Left cardiac atrium (tissue), 4 donors: ENCODE measurements around the gene IL7R. TPM values are rescaled to one million over a fixed set of nuclear protein-coding genes. Genes with fewer than 3 reads are reported as not detected.

Experiments
- ATAC-seq, 2 donors: fragments of 200-7000 bp; cut with Tn5 transposase; one replicate each; pipeline ENCODE4 v1.9.1; 2020; ENCODE audit warnings: mild to moderate bottlenecking in 2 of 2, moderate library complexity in 2 of 2
- DNase-seq: peaks from one replicate; pipeline ENCODE4 v3.0.0-alpha.2; 2020
- intact Hi-C, 2 donors: fragments of 100-400 bp; cut with DNase I; formaldehyde crosslinking; loops; one replicate each; pipeline versions ENCODE4 v1.14.1 to v1.15.1; 2022 to 2023
- long read RNA-seq: library from polyadenylated mRNA; unstranded; transcript quantifications from one replicate; pipeline ENCODE4 v2.0.0, GENCODE V29; 2021
- total RNA-seq, 2 donors: library from RNA; stranded (reverse); fragmentation: NEBNext Ultra II Directional; extraction: Animal tissue kit (Norgen Biotek cat#: 25700); gene quantifications; one replicate each; pipeline ENCODE4 v1.2.1, GENCODE V29; 2021
- donor health status: DM: no; HTN: yes; CAD: no.
- donor health status: DM: no; HTN: yes; CAD: no; lungs with severe emphysema.
- donor health status: DM: yes; HTN: yes; CAD: no.
- donor health status: Dilated cardiomyopathy.

The IL7R gene, protein sequence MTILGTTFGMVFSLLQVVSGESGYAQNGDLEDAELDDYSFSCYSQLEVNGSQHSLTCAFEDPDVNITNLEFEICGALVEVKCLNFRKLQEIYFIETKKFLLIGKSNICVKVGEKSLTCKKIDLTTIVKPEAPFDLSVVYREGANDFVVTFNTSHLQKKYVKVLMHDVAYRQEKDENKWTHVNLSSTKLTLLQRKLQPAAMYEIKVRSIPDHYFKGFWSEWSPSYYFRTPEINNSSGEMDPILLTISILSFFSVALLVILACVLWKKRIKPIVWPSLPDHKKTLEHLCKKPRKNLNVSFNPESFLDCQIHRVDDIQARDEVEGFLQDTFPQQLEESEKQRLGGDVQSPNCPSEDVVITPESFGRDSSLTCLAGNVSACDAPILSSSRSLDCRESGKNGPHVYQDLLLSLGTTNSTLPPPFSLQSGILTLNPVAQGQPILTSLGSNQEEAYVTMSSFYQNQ
- 10 to 100 TPM in 1 of 2 donors, 1 to 10 TPM in 1; 4.2 to 10.3 TPM for total RNA-seq
- long read RNA-seq: 0 reads

DNA sequence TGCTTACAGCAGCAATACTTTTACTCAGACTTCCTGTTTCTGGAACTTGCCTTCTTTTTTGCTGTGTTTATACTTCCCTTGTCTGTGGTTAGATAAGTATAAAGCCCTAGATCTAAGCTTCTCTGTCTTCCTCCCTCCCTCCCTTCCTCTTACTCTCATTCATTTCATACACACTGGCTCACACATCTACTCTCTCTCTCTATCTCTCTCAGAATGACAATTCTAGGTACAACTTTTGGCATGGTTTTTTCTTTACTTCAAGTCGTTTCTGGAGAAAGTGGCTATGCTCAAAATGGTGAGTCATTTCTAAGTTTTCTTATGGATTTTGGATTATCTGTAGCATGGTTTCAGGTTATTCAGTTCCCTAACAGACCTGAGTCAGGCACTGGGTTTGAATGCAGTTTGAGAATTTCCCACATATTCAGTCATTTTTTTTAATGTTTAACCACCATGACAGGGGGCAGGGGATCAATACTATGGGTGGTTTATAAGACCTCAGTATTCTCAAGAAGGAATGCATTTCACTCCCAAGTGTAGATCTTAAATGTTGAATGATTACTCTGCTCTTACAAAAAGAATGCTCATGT, at the start of gene IL7R:
TSS of gene IL7R (plus strand) at position 127 of the 587 bp plus-strand sequence. CDS start at position 214, 87 bp downstream.
- peak; percentile 52 to 55 for ATAC-seq
- intact Hi-C loops: no loop called here

DNA sequence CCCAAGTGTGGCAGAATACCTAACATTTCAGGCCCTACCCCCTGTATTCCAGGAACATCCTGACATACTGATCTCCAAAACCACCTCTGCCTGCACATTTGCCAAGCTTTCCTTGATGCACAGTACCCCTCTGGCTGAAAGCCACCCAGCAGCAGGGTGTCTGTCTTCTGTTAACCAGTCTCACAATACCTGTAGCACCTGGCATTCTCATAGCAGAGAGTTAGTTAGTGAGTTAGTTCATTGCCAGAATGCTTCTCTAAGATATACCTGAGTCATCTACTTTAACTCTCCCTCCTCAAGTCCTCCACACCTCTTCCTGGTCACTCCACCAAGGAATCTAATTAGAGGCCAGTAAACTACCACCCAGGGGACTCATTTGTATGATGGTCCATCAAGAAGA, 46.1 kb upstream of the IL7R start:
- intact Hi-C loops: no loop called here
- ATAC-seq (no peak), DNase-seq (no peak)

More for the DNA sequence above, at the start of gene IL7R:
- no peak for DNase-seq

DNA sequence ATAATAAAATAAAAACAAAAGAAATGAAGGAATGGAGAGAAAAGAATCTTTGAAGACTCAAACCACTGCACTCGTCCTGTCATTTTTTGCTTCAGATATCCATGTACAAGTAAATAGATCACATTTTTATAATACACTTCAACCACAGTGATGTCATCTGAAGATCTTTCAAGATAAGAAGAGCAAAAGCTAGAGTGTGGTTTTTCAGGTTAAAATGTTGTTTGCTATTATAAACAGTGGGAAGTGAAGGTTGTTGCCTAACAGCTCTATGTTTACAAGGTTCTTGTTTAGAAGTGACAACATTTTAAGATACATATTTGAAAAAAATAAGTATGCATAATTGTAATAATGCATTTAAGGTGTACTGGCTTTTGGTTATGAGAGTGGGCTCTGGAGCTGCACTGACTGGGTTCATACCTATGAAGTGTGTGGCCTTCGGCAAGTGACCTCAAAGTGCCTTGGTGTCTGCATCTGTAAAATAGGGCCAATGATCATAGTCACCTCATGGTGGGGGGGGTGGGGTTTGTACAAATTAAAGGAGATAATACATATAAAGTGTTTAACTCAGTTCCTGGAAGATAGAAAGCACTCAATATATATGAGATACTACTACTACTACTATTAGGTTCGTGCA, 45.5 kb upstream of the IL7R start:
- ATAC-seq: peak in 1 of 2 donors; percentile 27

DNA sequence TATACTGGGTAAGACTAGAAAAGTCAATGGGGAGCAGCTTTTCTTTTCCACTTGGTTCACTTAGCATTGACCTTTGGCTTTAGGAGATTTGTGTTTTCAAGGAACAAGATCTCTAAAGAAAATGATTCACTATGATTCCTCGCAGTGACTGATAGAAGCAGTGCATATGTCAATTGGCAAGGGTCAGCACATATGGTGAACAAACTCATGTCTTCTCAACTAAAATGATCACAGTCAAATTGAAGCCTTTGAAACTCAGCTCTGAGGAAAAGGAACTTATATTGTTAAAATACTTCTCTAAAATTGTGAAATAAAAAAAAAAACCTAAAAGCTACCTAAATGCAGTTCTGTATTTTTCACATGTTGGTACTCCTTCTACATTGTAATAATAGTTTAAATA, 43.2 kb upstream of the IL7R start:
- DNase-seq: no peak
- intact Hi-C loops: no loop called here
- ATAC-seq: no peak

More for the DNA sequence above, 45.5 kb upstream of the IL7R start:
- intact Hi-C loops: no loop called here
- DNase-seq: no peak

DNA sequence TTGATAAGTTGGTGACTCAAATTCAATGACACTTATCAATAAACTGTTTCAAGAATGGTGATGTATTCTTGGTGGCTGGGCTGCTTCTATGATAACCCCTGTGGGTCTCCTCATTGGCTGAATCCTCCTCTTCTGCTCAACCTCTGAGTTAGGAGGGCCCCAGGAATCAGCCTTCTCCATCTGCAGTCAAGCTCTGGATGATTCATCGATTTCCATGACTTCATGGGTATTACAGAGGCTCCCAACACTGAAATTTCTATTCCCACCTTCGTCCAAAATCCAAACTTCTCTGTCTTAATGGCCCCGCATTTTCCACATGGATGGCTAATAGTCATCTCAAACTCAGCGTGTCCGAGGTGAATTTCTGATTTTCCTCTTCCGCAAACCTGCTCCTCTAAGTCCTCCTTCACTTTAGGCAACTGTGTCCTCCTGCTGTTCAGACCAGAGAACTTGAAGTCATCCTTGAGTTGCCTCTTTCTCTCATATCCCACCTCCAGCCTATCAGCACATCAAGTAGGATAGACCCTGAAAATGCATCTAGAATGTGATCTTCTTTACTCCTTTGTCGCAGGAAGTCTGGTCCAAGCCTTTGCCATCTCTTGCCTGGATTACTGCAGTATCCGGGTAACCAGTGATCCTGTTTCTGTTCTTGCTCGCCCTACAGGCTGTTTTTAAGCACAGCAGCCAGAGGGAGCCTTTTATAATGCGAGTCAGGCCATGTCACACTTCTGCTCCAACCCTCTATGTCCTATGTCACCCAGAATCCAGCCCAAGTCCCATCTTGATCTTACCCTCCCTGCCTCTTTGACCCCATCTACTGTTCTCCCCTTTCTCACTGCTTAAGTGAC, 41.4 kb upstream of the IL7R start:
- no peak for ATAC-seq
- intact Hi-C loops: no loop called here
- no peak for DNase-seq

DNA sequence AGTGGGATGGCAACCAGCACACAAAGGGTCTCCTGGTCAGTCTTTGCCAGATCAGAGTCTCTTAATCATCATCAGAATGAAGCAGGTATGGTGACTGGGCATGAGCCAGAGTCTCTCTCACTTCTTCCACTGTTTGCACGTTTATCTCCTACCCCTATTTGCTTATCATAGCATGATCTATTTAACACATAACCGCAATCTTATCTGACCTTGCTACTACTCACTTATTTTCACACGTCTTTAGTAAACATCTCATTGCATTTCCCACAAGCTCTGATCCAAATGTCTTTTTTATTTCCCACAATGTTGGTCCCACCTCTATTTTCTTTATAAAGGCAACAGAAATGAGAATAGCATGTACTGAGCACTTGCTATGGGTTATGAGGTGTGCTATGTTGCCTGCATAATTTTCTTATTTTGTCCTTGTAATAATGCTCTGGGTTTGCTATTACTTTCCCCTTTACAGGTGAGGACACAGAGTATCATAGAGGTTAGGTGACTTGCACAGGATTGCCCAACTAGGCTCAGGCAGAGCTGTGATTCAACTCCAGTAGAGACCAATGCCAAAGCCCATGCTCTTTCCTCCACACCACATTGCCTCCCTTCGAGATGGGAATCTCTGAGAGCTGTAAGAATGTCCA, 39.7 kb upstream of the IL7R start:
- intact Hi-C loops: no loop called here
- ATAC-seq: peak in 1 of 2 donors; percentile 23
- DNase-seq: no peak

DNA sequence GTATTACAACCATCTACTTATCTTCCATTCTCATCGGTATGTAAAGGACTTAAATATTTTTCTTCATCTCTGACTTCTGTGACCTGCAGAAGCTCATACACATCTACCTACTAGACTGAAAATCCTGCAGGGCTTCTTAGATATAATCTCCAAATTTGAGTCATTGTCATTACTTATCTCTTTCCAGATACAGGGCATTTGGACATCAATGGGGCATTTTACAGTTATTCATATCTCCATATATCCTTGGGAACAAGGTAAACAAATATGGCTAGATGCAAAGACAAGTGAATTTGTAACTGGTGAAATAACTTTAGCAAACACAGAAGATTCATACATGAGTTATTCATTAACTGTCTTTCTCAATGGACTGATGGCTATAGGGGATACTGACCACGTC, 37.7 kb upstream of the IL7R start:
- no peak for ATAC-seq
- intact Hi-C loops: no loop called here

DNA sequence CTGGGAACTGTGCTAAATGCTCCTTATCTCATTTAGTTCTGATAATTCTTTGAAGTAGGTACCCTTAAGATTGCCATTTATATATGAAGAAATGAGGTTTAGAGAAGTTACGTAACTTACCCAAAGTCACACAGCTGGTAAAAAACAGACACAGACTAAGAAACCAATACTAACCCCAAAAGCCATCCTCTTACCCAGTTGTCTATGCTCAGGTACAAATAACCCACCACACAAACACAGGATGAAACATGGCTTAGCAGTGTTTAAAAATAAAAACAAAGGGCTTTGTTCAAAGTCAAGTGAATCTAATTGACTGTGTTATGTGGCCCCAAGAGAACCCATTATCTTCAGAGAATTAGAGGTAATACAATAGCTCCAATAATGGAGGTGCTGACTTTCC, 37.0 kb upstream of the IL7R start:
- no peak for ATAC-seq
- intact Hi-C loops: no loop called here
- no peak for DNase-seq

More for the DNA sequence above, 37.7 kb upstream of the IL7R start:
- no peak for DNase-seq

DNA sequence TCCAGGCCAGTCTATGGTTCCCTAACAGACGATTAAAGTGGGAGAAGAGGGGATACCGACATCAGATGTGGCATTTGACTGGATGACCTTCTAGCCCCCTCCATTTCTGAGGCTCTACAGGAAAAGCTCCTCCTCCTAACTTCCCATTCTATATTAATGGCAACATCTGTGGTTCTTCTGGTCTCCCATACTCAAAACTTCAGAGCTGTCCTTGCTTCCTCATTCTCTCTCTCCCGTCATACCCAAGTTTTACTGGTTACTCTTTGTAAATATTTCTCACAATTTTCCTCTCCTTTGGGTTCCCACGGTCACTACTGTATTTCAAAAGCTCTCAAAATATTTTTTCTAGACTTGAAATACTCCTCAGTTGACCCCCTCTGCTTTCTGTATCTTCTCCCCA, 36.0 kb upstream of the IL7R start:
- intact Hi-C loops: no loop called here
- no peak for DNase-seq
- ATAC-seq: no peak

DNA sequence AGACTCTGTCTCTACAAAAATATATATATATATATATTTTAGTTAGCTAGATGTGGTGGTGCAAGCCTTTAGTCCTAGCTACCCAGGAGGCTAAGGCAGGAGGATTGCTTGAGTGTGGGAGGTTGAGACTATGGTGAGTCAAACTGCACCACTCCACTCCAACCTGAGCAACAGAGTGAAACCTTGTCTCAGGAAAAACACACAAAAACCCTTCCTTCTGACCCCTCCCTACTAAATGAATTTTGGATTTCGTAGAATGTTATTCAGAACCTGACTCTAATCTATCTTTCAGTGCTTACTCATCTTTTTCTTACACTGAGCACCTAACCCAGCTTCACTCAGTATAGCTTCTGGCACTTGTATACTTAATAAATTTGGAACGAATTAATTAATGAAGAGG, 35.2 kb upstream of the IL7R start:
- intact Hi-C loops: no loop called here
- ATAC-seq: no peak
- no peak for DNase-seq

DNA sequence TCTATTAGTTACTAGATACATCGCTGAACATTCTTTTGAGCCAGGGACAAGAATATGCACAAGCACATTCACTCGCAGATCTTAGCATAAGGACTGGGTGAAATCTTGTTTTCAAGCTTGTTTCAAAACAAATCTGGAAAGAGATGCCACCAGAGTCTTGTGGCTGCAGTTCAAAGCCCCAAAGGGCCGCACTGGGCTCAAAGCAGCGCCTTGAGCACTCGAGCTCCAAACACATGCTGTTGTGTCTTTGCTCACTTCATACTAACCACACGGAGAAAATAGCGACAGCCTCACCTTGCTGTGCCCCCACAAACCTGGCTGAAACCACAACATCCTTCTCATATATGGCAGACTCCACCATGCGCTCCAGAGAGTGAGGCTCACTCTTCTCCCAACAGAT, 34.2 kb upstream of the IL7R start:
- peak in 1 of 2 donors; percentile 34 for ATAC-seq
- intact Hi-C loops: no loop called here
- no peak for DNase-seq

DNA sequence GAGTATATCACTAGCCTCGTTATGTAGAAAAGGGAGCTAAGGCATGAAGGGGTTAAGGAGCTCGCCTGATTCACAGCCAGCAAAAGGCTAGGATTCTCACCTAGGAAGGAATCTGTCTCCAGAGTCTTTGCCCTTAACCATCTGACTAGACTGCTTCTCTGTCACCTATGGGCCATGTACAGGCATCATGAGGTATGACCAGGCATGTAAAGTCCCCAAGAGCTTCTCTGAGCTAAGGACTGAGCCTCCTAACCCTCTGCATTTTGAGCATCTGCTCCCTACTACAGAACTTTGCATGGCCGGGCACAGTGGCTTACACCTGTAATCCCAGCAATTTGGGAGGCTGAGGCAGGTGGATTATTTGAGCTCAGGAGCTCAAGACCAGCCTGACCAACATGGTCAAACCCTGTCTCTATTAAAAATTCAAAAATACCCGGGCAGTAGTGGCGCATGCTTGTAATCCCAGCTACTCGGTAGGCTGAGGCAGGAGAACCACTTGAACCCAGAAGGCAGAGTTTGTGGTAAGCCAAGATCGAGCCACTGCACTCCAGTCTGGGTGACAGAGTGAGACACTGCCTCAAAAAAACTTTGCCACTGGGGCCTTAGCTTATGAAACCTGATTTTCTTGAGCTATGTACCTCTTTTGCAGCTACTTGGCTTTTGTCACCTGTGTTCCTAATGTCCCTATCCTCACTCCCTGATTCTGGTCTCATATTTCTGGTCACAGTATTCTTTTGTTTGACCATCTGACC, 33.2 kb upstream of the IL7R start:
- ATAC-seq: no peak
- DNase-seq: no peak
- intact Hi-C loops: no loop called here

DNA sequence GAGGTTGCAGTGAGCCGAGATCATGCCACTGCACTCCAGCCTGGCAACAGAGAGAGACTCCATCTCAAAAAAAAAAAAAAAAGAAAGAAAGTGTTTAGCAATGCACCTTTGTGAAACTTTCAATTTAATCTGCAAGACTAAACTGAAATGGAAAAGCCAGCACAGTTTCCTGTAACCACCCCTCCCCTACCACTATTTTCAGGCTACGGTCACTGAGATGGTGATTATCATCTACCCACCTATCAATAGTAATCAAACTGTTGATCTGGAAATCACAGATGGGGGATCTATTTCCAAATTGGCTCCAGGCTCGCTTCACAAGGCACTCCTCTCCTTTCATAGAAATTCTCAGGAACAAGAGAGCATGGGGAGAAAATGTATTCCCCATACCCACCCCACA, 30.6 kb upstream of the IL7R start:
- ATAC-seq: no peak
- intact Hi-C loops: no loop called here
- no peak for DNase-seq

DNA sequence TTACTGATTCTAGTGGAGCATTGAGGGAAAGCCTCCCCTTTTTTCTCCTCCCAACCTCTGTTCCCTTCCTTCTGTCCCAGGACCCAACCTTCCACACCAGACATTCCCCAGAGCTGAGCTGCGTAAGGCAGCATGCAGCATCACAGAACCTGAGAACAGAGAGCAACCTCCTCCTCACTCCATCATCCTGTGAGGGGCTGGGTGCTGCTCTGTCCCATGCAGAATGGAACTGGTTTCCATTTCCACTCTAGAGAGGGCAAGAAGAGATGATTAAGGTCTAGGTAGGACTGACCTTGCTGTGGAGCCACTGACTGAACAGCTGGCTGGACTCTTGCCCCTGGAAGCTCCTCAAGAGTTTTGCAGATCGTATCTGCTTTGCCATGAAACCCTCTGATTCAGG, 30.1 kb upstream of the IL7R start:
- intact Hi-C loops: no loop called here
- DNase-seq (no peak), ATAC-seq (no peak)

DNA sequence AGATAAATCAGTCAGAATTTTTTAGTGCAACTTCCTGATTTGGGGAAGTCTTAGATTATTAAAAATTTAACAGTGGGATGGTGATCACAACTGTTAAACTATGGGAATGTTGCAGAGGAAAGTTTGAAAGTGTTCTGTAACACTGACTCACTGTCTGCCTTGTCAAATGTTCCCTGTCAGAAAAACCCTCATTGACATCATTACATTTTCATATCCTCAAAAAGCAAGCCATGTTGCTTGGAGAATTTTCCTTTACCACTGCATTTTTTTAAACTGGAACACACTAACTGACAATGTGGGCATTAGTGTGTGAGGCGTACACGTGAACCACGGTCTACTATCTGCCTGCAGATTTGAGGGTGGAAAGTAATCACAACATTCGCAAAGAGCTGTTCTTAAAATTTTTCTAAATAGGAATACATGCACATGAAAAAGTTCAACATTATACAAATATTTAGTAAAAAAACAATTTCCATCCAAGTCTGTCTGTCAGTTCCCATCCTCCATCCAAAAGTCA, 28.6 kb upstream of the IL7R start:
- DNase-seq: no peak
- no peak for ATAC-seq
- intact Hi-C loops: no loop called here

DNA sequence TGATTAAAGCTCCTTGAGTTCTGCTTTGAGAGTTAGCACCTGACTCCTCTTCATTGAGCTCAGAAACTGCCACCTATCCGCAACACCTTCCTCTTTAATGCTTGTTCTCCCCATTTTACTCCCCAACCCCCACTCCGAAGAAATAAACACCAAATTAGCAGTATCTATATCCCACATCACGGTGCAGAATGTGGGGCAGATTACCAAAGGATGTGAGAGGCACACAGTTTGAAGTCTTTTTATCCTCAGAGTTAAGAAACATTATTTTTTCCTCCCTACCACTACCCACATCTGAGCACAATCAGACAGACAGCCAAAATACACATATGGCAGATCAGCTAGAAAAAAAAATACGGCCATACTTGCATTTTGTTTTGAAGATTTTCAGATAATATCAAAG, 26.1 kb upstream of the IL7R start:
- intact Hi-C loops: no loop called here
- DNase-seq: no peak
- ATAC-seq: peak in 1 of 2 donors; percentile 27

DNA sequence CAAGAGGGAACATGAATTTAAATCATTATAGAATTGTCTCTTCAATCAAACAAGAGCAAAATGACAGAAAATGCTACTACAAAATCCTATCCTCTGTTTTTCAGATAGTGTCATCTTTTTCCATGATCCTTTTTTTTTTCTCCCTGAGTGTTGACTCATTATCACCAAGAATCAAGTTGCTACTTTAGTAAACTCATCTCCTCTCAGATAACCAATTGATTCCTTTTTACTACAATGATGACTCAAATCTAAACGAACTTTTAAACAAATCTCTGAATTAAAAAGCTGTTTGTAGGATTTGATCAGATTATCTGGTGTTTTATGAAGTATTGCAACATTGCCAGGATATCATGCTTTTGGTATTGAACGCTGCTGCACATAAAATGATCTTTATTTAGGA, 23.9 kb upstream of the IL7R start:
- intact Hi-C loops: no loop called here
- ATAC-seq (no peak), DNase-seq (no peak)

DNA sequence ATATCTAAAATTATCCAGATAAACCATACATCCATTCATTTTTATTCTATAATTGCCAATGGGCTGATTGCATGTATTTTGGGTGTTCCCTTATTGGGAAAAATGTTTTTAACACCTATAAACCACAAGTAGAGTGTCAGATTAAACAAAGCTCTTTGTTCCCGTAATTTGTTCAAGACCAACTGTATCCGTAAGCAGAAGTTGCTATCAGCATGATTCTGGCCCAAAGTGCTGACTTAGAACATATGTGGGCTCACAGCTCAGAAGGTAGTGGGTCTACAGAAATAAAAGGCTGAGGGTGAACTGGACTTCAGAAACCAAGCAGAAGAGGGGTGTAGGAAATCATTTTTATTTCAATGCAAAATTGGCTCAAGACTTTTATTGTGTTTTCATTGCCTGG, 23.5 kb upstream of the IL7R start:
- ATAC-seq (no peak), DNase-seq (no peak)
- intact Hi-C loops: no loop called here
